VCaP (cell line): ENCODE data around the gene FAM3A.
A peak's percentile ranks its signal among the peaks of the same experiment; 100 is the strongest.

Source experiments
- H3K27ac ChIP-seq: fragments of 450-650 bp; 2 replicates; pipeline ENCODE4 v1.5.1; 2017
- CTCF ChIP-seq: fragments of 450-650 bp; conservative IDR thresholded peaks from 2 replicates; pipeline ENCODE4 v1.5.1; 2017; ENCODE audit warnings: mild to moderate bottlenecking, moderate library complexity

The FAM3A gene

GRCh38 chrX:154546354-154547244 lies 30.6 kb upstream of the FAM3A start, which contains the start of gene G6PD:
Gene G6PD, minus strand, starts transcription at chrX:154546846. Its CDS starts 691 bp downstream, at chrX:154546155.
- H3K27ac ChIP-seq, result peak within 1 kb of the TSS; percentile 77

GRCh38 chrX:154545673-154546274 lies 29.7 kb upstream of the FAM3A start:
- H3K27ac ChIP-seq, result peak overlapping the region; percentile 77
- no peak for TF ChIP-seq CTCF

More at GRCh38 chrX:154546354-154547244, 30.6 kb upstream of the FAM3A start, which contains the start of gene G6PD:
- no peak for TF ChIP-seq CTCF

GRCh38 chrX:154542723-154543424 lies 26.8 kb upstream of the FAM3A start:
- TF ChIP-seq CTCF, result no peak
- no peak overlapping the region for H3K27ac ChIP-seq

- H3K27ac ChIP-seq, result peak overlapping the region; percentile 70
- no peak for TF ChIP-seq CTCF
Measured at GRCh38 chrX:154541896-154542722, 26.1 kb upstream of the FAM3A start.

- H3K27ac ChIP-seq, result peak overlapping the region; percentile 70
- no peak for TF ChIP-seq CTCF
Measured at GRCh38 chrX:154541589-154541895, 25.5 kb upstream of the FAM3A start.

GRCh38 chrX:154540897-154541535 lies 25.0 kb upstream of the FAM3A start:
- no peak for TF ChIP-seq CTCF
- H3K27ac ChIP-seq, result peak overlapping the region; percentile 70

GRCh38 chrX:154540365-154540764 lies 24.3 kb upstream of the FAM3A start:
- H3K27ac ChIP-seq, result peak overlapping the region; percentile 70
